GM23338 (cell line): Measurements from ENCODE around the gene PPBP. TPM values are rescaled to one million over a fixed set of nuclear protein-coding genes. Genes with fewer than 3 reads are reported as not detected.
A peak's percentile ranks its signal among the peaks of the same experiment; 100 is the strongest.
"Not testable (repeated sequence)": the region's sequence is repeated elsewhere in the genome, so short reads cannot be mapped to it uniquely, and the experiment has no call there.

ENCODE experiments used
- ATAC-seq: fragments of 200-7000 bp; cut with Tn5 transposase; 3 replicates; pipeline ENCODE4 v1.9.1; 2020
- DNase-seq: peaks from one replicate; pipeline ENCODE4 v3.0.0-alpha.2; 2015; ENCODE audit warnings: low spot score
- H2AFZ ChIP-seq: fragments of 200-600 bp; sonication (generic); 2 replicates; pipeline ENCODE4 v1.8.0; 2016; ENCODE audit warnings: antibody characterized with exemption, mild to moderate bottlenecking, moderate library complexity
- H3F3A ChIP-seq: fragments of 200-600 bp; sonication (generic); replicated peaks from 2 replicates; pipeline ENCODE4 v1.8.0; 2017; ENCODE audit warnings: antibody characterized with exemption, mixed run types, low read depth
- H3K27ac ChIP-seq: fragments of 200-600 bp; sonication (generic); 2 replicates; pipeline ENCODE4 v1.6.1; 2016; ENCODE audit warnings: low read depth
- H3K27me3 ChIP-seq: fragments of 200-600 bp; sonication (generic); 2 replicates; pipeline ENCODE4 v1.8.0; 2016; ENCODE audit warnings: mild to moderate bottlenecking, mixed run types, moderate library complexity; ENCODE audit not compliant: insufficient read depth
- H3K36me3 ChIP-seq: fragments of 200-600 bp; sonication (generic); 2 replicates; pipeline ENCODE4 v1.8.0; 2016; ENCODE audit warnings: mild to moderate bottlenecking; ENCODE audit not compliant: insufficient read depth
- H3K4me1 ChIP-seq: fragments of 200-600 bp; sonication (generic); 2 replicates; pipeline ENCODE4 v1.8.0; 2016; ENCODE audit warnings: mild to moderate bottlenecking, moderate library complexity; ENCODE audit not compliant: insufficient read depth
- H3K4me2 ChIP-seq: fragments of 200-600 bp; sonication (generic); 2 replicates; pipeline ENCODE4 v1.7.1; 2017; ENCODE audit warnings: mixed run types
- H3K4me3 ChIP-seq: fragments of 200-600 bp; sonication (generic); 2 replicates; pipeline ENCODE4 v1.6.1; 2016; ENCODE audit warnings: mixed run types
- H3K79me2 ChIP-seq: fragments of 200-600 bp; sonication (generic); replicated peaks from 2 replicates; pipeline ENCODE4 v1.8.0; 2017; ENCODE audit warnings: mild to moderate bottlenecking; ENCODE audit not compliant: insufficient read depth
- H3K9me2 ChIP-seq: fragments of 200-600 bp; sonication (generic); 2 replicates; pipeline ENCODE4 v1.8.0; 2017; ENCODE audit not compliant: insufficient read depth
- H4K20me1 ChIP-seq: fragments of 200-600 bp; sonication (generic); replicated peaks from 2 replicates; pipeline ENCODE4 v1.8.0; 2017; ENCODE audit warnings: mild to moderate bottlenecking; ENCODE audit not compliant: insufficient read depth
- H3K27ac Mint-ChIP-seq: 2 replicates; pipeline ENCODE4 v1.8.0; 2020; ENCODE audit warnings: inconsistent platforms, mild to moderate bottlenecking, moderate library complexity, mixed read lengths
- H3K27me3 Mint-ChIP-seq: 3 replicates; pipeline ENCODE4 v1.8.0; 2022; ENCODE audit warnings: low read depth, mild to moderate bottlenecking, moderate library complexity, mixed read lengths, inconsistent platforms; ENCODE audit not compliant: insufficient read depth, poor library complexity
- H3K36me3 Mint-ChIP-seq: 3 replicates; pipeline ENCODE4 v1.8.0; 2021; ENCODE audit warnings: low read depth, mild to moderate bottlenecking, inconsistent platforms, moderate library complexity, mixed read lengths
- H3K4me1 Mint-ChIP-seq: 3 replicates; pipeline ENCODE4 v1.8.0; 2020; ENCODE audit warnings: mild to moderate bottlenecking, inconsistent platforms, mixed read lengths
- H3K4me3 Mint-ChIP-seq: 3 replicates; pipeline ENCODE4 v1.8.0; 2021; ENCODE audit warnings: moderate library complexity, mild to moderate bottlenecking, inconsistent platforms, mixed read lengths
- H3K9me3 Mint-ChIP-seq: 3 replicates; pipeline ENCODE4 v1.8.0; 2020; ENCODE audit warnings: moderate library complexity, mild to moderate bottlenecking, inconsistent platforms, mixed read lengths
- CREB1 ChIP-seq: fragments of 250-450 bp; sonication (Bioruptor Pico); IDR thresholded peaks from 2 replicates; pipeline ENCODE4 v1.5.0; 2020; ENCODE audit warnings: low read depth, mild to moderate bottlenecking, moderate library complexity
- NANOG ChIP-seq: IDR thresholded peaks from 2 replicates; pipeline ENCODE4 v1.6.1; 2016; ENCODE audit warnings: antibody characterized with exemption, borderline replicate concordance
- REST ChIP-seq: IDR thresholded peaks from one replicate; pipeline ENCODE4 v1.6.1; 2018; ENCODE audit warnings: antibody characterized with exemption; ENCODE audit not compliant: unreplicated experiment
- polyA plus RNA-seq: library from polyadenylated mRNA; unstranded; fragments of >200 nt; fragmentation: Nextera tagmentation; extraction: Ambion mirVana; gene quantifications from 2 replicates; pipeline ENCODE4 v1.2.1, GENCODE V29; 2016
- total RNA-seq: library from RNA; depleted of rRNA; stranded (reverse); fragments of >200 nt; shearing (Covaris generic); gene quantifications from 2 replicates; pipeline ENCODE4 v1.2.3, GENCODE V29; 2014
- TF ChIP-seq, protein P1 (sequence below): IDR thresholded peaks from 2 replicates; pipeline ENCODE4 v1.6.1; 2016; ENCODE audit warnings: antibody characterized with exemption

The PPBP gene
- total and polyA plus RNA-seq, 2 experiments from 2014 or later, result 0.35 to 0.50 TPM

GRCh38 chr4:73984736-73985527 lies 3.1 kb downstream of the PPBP start:
- TF ChIP-seq REST, result no peak
- TF ChIP-seq NANOG, result peak; percentile 99
- TF ChIP-seq CREB1, result peak; percentile 14; the same call in 1 of the 2 replicates
- TF ChIP-seq, protein P1, sequence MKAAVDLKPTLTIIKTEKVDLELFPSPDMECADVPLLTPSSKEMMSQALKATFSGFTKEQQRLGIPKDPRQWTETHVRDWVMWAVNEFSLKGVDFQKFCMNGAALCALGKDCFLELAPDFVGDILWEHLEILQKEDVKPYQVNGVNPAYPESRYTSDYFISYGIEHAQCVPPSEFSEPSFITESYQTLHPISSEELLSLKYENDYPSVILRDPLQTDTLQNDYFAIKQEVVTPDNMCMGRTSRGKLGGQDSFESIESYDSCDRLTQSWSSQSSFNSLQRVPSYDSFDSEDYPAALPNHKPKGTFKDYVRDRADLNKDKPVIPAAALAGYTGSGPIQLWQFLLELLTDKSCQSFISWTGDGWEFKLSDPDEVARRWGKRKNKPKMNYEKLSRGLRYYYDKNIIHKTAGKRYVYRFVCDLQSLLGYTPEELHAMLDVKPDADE, result peak; percentile 58; the same call in 1 of the 2 replicates
- DNase-seq (peak; percentile 83), ATAC-seq (peak; percentile 80)
- no peak overlapping the region for H2AFZ ChIP-seq
- H3K4me2 ChIP-seq, result no peak overlapping the region
- H3K9me3 Mint-ChIP-seq, result 0 out of 3 replicates have a peak, but pooled peaks cover 4% of the 10 kb centered on the region
- peaks cover 3% of the 10 kb centered on the region for H3K27me3 Mint-ChIP-seq
- peak overlapping the region; percentile 92 for H3K27ac Mint-ChIP-seq
- H3F3A ChIP-seq, result no peaks in the 10 kb centered on the region
- H3K27me3 ChIP-seq, result no peaks in the 10 kb centered on the region
- no peak overlapping the region for H3K4me3 ChIP-seq
- peak overlapping the region; percentile 87 for H3K27ac ChIP-seq
- H3K36me3 Mint-ChIP-seq, result peaks cover 20% of the 10 kb centered on the region
- H3K79me2 ChIP-seq, result no peaks in the 10 kb centered on the region
- no peak overlapping the region for H3K4me3 Mint-ChIP-seq
- peaks cover 27% of the 10 kb centered on the region for H3K4me1 ChIP-seq
- peaks cover 40% of the 10 kb centered on the region for H3K4me1 Mint-ChIP-seq
- no peaks in the 10 kb centered on the region for H4K20me1 ChIP-seq
- no peaks in the 10 kb centered on the region for H3K9me2 ChIP-seq
- no peaks in the 10 kb centered on the region for H3K36me3 ChIP-seq

DNA sequence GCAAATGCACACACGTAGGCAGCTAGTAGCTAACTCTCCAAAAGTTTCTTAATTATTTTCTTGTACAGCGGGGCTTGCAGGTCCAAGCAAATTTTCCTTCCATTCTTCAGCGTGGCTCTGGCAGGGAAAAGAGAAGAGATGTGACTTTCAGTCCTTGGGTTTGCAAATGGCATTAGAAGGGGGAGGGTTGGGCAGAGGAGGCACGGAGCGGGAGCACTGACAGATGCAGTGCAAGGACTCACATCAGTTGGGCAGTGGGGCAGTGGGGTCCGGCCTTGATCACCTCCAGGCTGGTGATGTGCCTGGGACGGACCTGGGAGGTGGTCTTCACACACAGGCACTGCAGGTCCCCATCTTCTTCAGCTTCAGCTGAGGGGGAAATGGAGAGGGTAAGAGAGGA lies 6.8 kb downstream of the PPBP start:
- not testable (repeated sequence) for H3K27me3 ChIP-seq, H2AFZ ChIP-seq, H3K79me2 ChIP-seq, H3K4me2 ChIP-seq, H3K36me3 ChIP-seq, H4K20me1 ChIP-seq, H3K4me3 ChIP-seq, H3K27ac ChIP-seq, H3K27me3 Mint-ChIP-seq, ATAC-seq, H3K9me2 ChIP-seq, H3K27ac Mint-ChIP-seq, H3K4me3 Mint-ChIP-seq, H3F3A ChIP-seq, DNase-seq, H3K36me3 Mint-ChIP-seq, H3K9me3 Mint-ChIP-seq
- peaks cover 43% of the 10 kb centered on the region for H3K4me1 Mint-ChIP-seq
- peaks cover 24% of the 10 kb centered on the region for H3K4me1 ChIP-seq
